ENCODE data around the gene NUB1.

NUB1 gene

DNA sequence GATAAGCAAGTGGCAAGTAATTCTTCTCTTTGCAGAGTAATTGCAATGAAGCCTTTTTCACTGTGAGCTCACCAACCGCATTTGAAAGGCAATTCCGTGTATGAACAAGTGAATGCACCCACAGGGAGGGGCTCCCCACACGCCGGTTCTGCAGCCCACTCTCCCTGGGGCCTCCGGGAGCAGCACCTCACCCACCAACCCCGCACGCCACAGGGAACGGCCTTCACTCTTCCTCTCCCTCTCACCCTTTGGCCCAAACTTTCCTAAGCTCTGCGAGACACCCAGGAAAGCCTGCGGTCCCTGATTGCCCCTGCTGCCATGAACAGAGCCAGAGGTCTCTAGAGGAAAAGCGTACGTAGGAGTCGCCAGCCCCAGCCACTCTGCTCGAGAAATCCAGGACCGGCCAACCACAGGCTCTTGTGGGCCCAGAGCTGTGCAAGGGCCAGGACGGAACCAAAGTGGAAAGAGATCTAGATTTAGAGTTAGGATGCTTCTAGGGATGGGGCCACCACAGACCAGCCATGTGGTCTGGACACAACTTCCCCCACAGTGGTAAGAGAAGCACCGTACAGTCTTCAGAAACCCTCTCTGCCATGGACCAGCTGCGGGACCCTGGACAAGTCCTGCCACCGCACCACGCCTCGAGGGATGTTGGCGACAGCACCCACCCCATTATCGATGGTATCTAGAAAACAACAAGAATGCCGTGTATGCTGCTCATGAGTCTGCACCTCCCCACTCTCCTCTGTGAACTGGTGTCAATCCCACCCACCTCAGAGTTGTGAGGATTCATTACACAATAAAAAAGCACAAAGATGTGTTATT lies 64.7 kb downstream of the NUB1 start:
- TF ChIP-seq CTCF (IDR thresholded peaks at IDR 0.05; ENCODE audit: borderline replicate concordance, extremely low read depth, low read length, poor library complexity, severe bottlenecking) (no peak), EZH2 (IDR thresholded peaks at IDR 0.05; ENCODE audit: borderline replicate concordance, low read depth, low read length, severe bottlenecking) (no peak)
- Histone ChIP-seq H3K4me3 (ENCODE audit: low read depth in 1 of 2, low read length in 2 of 2) (no peak overlapping the region), H4K20me1 (ENCODE audit: insufficient read depth, low read length) (no peaks in the 10 kb centered on the region), H2AFZ (ENCODE audit: low read depth, low read length) (no peak overlapping the region), H3K4me1 (ENCODE audit: insufficient read depth, low read length) (peaks cover 82% of the 10 kb centered on the region), H3K27me3 (ENCODE audit: insufficient read depth, low read length, poor library complexity) (peaks cover 7% of the 10 kb centered on the region), H3K27ac (ENCODE audit: low read length) (peak overlapping the region; percentile 88), H3K36me3 (ENCODE audit: insufficient read depth, low read length) (peaks cover 6% of the 10 kb centered on the region; the same call in 1 of the 2 replicates), H3K79me2 (ENCODE audit: insufficient read depth, low read length) (peaks cover 31% of the 10 kb centered on the region), H3K9ac (ENCODE audit: low read depth, low read length) (no peak overlapping the region), H3K4me2 (ENCODE audit: insufficient read depth, low read length) (peak overlapping the region; percentile 23), H3K9me3 (ENCODE audit: insufficient read depth, low read length, severe bottlenecking) (no peaks in the 10 kb centered on the region)
- ATAC-seq (ENCODE audit: insufficient read depth, low read depth): no peak
- no peak for DNase-seq

DNA sequence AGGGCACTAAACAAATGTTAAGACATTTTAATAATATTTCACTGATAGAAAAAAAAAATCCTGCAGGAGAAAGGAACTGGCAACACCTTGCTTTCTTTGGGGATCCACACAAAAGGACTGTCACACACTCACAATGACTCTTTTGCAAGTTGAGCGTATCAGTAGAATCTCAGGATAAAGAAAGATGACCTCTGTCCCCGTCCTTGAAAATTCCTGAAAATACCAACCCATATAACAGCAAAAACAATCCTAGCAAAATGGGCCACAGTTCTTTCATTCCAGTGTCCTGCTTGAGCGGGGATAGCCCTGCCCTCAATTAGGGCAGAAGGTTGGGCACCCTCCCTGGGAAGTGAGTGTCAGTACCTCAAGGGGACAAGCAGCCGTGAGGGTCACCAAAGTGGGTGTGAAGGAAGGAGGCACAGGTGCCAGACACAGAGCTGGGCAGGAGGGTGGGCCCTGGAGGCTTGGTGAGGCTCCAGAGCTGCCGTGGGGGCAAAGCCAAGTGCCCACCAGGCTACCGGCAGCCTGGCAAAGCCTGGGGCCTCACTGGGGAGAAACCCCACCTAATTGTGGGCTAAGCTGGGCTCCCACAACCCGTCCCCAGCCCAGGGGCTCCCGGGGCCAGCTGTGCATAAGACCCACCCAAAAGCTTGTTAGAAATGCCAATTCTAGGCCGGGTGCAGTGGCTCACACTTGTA lies 65.4 kb downstream of the NUB1 start:
- 0 out of 4 replicates have a peak overlapping the region, but pooled peaks of 1 of the 2 experiments have one; percentile 27 for H3K4me3 ChIP-seq (ENCODE audit: low read depth in 1 of 2, low read length in 2 of 2)
- no peak for TF ChIP-seq CTCF (IDR thresholded peaks at IDR 0.05; ENCODE audit: borderline replicate concordance, extremely low read depth, low read length, poor library complexity, severe bottlenecking)
- no peak for TF ChIP-seq EZH2 (IDR thresholded peaks at IDR 0.05; ENCODE audit: borderline replicate concordance, low read depth, low read length, severe bottlenecking)
- no peaks in the 10 kb centered on the region for H3K9me3 ChIP-seq (ENCODE audit: insufficient read depth, low read length, severe bottlenecking)
- peaks cover 6% of the 10 kb centered on the region; the same call in 1 of the 2 replicates for H3K36me3 ChIP-seq (ENCODE audit: insufficient read depth, low read length)
- DNase-seq (no peak), ATAC-seq (ENCODE audit: insufficient read depth, low read depth) (no peak)
- H3K27ac ChIP-seq (ENCODE audit: low read length): peak overlapping the region; percentile 88
- no peak overlapping the region for H2AFZ ChIP-seq (ENCODE audit: low read depth, low read length)
- peaks cover 84% of the 10 kb centered on the region for H3K4me1 ChIP-seq (ENCODE audit: insufficient read depth, low read length)
- H4K20me1 ChIP-seq (ENCODE audit: insufficient read depth, low read length): no peaks in the 10 kb centered on the region
- H3K27me3 ChIP-seq (ENCODE audit: insufficient read depth, low read length, poor library complexity): peaks cover 7% of the 10 kb centered on the region
- peaks cover 31% of the 10 kb centered on the region for H3K79me2 ChIP-seq (ENCODE audit: insufficient read depth, low read length)
- peak overlapping the region; percentile 29; the same call in 1 of the 2 replicates for H3K4me2 ChIP-seq (ENCODE audit: insufficient read depth, low read length)
- 0 out of 2 replicates have a peak overlapping the region, but pooled peaks have one; percentile 12 for H3K9ac ChIP-seq (ENCODE audit: low read depth, low read length)

- H3K4me2 ChIP-seq (ENCODE audit: insufficient read depth, low read length): peak overlapping the region; percentile 63
- peak overlapping the region in 1 of 2 experiments; percentile 55; a peak in 2 of 4 replicates for H3K4me3 ChIP-seq (ENCODE audit: low read depth in 1 of 2, low read length in 2 of 2)
- peak overlapping the region; percentile 87 for H3K9ac ChIP-seq (ENCODE audit: low read depth, low read length)
Measured at GRCh38 chr7:151408498-151408838, 66.9 kb downstream of the NUB1 start.

More at GRCh38 chr7:151408498-151408838, 66.9 kb downstream of the NUB1 start:
- no peak for DNase-seq
- Histone ChIP-seq H3K9me3 (ENCODE audit: insufficient read depth, low read length, severe bottlenecking) (no peaks in the 10 kb centered on the region), H3K4me1 (ENCODE audit: insufficient read depth, low read length) (peaks cover 69% of the 10 kb centered on the region), H3K36me3 (ENCODE audit: insufficient read depth, low read length) (peaks cover 6% of the 10 kb centered on the region; the same call in 1 of the 2 replicates), H3K79me2 (ENCODE audit: insufficient read depth, low read length) (peaks cover 31% of the 10 kb centered on the region), H4K20me1 (ENCODE audit: insufficient read depth, low read length) (no peaks in the 10 kb centered on the region), H3K27me3 (ENCODE audit: insufficient read depth, low read length, poor library complexity) (peaks cover 7% of the 10 kb centered on the region), H3K27ac (ENCODE audit: low read length) (peak overlapping the region; percentile 72), H2AFZ (ENCODE audit: low read depth, low read length) (peak overlapping the region; percentile 7; the same call in 1 of the 2 replicates)
- TF ChIP-seq CTCF (IDR thresholded peaks at IDR 0.05; ENCODE audit: borderline replicate concordance, extremely low read depth, low read length, poor library complexity, severe bottlenecking) (no peak), EZH2 (IDR thresholded peaks at IDR 0.05; ENCODE audit: borderline replicate concordance, low read depth, low read length, severe bottlenecking) (no peak)
- ATAC-seq (ENCODE audit: insufficient read depth, low read depth): no peak; the same call in 2 of the 3 replicates
